ENCODE data around the gene EHMT1.

EHMT1 gene

DNA sequence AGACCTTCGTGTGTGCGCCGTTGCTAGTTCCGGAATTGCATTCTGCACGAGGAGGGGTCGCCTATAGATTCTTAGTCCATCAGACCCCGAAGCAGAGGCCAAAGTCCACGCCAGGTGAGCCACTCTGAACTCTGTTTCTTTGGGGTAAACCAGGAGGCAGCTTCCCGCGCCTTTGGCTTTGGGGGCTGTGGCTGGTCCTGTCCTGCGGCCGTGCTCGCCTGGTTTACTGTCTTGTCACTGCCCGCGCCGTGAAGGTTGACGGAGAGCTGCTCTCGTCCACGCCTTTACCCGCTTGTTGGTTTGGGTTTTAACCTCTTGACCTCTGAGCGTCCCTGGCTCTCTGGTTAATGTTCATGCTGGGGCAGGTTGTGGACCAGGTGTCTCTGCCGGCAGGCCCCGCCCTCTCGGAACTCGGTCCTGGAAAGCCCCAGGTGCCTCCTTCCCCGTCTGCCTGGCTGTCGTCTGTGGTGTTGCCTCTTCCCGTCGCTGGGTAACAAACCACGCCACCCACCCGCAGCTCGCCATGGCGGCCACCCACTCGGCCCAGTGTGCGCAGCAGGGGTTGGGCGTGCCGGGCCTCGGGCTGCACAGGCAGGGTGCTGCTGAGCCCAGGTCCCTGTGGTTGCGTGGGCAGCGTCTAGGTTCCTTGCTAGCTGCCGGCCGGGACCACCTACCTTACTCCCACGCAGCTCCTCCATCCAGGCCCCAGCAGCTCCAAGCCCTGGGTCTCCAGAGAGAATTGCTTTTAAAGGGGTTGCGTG lies 214.2 kb downstream of the EHMT1 start:
- no peaks in the 10 kb centered on the region for H3K9me3 ChIP-seq (ENCODE audit: control insufficient read depth, insufficient read depth, low read length)
- no peaks in the 10 kb centered on the region for H3K27me3 ChIP-seq (ENCODE audit: control insufficient read depth, insufficient read depth, low read length)
- no peak overlapping the region for H3K4me3 ChIP-seq (ENCODE audit: low read depth, low read length)
- H3K4me1 ChIP-seq (ENCODE audit: control insufficient read depth, insufficient read depth, low read length), result no peaks in the 10 kb centered on the region
- peaks cover 43% of the 10 kb centered on the region for H3K36me3 ChIP-seq (ENCODE audit: control insufficient read depth, insufficient read depth, low read length)
- H3K9ac ChIP-seq (ENCODE audit: low read depth, low read length), result no peak overlapping the region

GRCh38 chr9:137833721-137834613 lies 215.2 kb downstream of the EHMT1 start:
- Histone ChIP-seq H3K9me3 (ENCODE audit: control insufficient read depth, insufficient read depth, low read length) (no peaks in the 10 kb centered on the region), H3K4me1 (ENCODE audit: control insufficient read depth, insufficient read depth, low read length) (no peaks in the 10 kb centered on the region), H3K4me3 (ENCODE audit: low read depth, low read length) (no peak overlapping the region), H3K36me3 (ENCODE audit: control insufficient read depth, insufficient read depth, low read length) (peaks cover 41% of the 10 kb centered on the region), H3K27me3 (ENCODE audit: control insufficient read depth, insufficient read depth, low read length) (no peaks in the 10 kb centered on the region), H3K9ac (ENCODE audit: low read depth, low read length) (no peak overlapping the region)

DNA sequence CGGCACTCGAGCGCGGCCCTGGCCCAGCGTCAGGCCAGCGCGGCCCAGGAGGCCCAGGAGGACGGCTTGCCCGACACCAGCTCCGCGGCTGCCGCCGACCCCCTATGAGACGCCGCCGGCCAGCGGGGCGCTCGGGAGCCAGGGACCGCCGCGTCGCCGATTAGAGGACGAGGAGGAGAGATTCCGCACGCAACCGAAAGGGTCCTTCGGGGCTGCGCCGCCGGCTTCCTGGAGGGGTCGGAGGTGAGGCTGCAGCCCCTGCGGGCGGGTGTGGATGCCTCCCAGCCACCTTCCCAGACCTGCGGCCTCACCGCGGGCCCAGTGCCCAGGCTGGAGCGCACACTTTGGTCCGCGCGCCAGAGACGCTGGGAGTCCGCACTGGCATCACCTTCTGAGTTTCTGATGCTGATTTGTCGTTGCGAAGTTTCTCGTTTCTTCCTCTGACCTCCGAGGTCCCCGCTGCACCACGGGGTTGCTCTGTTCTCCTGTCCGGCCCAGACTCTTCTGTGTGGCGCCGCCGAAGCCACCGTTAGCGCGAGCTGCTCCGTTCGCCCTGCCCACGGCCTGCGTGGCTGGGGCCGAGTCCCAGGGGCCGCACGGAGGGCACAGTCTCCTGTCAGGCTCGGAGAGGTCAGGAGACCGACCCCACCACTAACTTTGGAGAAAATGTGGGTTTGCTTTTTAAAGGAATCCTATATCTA lies 216.2 kb downstream of the EHMT1 start:
- H3K9ac ChIP-seq (ENCODE audit: low read depth, low read length), result no peak overlapping the region
- no peak overlapping the region for H3K4me3 ChIP-seq (ENCODE audit: low read depth, low read length)
- H3K9me3 ChIP-seq (ENCODE audit: control insufficient read depth, insufficient read depth, low read length), result no peaks in the 10 kb centered on the region
- peaks cover 37% of the 10 kb centered on the region for H3K36me3 ChIP-seq (ENCODE audit: control insufficient read depth, insufficient read depth, low read length)
- H3K4me1 ChIP-seq (ENCODE audit: control insufficient read depth, insufficient read depth, low read length), result no peaks in the 10 kb centered on the region
- H3K27me3 ChIP-seq (ENCODE audit: control insufficient read depth, insufficient read depth, low read length), result no peaks in the 10 kb centered on the region

DNA sequence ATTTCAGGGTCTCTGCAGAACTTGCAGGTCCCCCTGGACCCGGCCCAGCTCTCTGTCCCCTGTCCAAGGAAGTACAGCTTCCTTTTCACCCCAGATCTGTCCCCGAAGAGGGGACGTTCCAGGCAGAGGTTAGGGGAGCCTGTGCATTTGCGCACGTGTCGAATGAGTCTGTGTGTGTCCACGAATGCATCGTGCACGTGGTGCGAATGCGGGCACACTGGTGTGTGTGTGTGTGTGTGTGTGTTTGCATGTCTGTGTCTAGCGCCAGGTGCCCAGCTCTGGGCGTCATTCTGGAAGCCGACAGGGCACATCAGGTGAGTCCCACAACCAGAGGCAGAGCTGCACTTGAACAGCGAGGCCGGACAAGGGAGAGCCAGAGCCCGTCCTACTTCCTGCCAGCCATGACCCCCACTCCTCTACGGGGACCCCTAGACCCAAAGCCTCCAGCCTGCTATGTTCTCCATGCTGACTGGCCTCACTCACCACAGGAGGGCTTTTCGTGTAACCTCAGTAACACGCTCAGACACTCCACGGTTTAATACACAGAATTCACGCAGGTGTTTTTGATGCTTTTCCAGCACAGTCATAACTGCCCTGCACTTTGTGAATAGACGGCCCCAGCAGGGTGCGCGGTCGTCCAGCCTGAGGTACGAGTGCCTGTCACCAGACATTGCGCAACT lies 217.5 kb downstream of the EHMT1 start:
- Histone ChIP-seq H3K4me3 (ENCODE audit: low read depth, low read length) (no peak overlapping the region), H3K9ac (ENCODE audit: low read depth, low read length) (no peak overlapping the region), H3K4me1 (ENCODE audit: control insufficient read depth, insufficient read depth, low read length) (no peaks in the 10 kb centered on the region), H3K9me3 (ENCODE audit: control insufficient read depth, insufficient read depth, low read length) (no peaks in the 10 kb centered on the region), H3K27me3 (ENCODE audit: control insufficient read depth, insufficient read depth, low read length) (no peaks in the 10 kb centered on the region), H3K36me3 (ENCODE audit: control insufficient read depth, insufficient read depth, low read length) (peaks cover 32% of the 10 kb centered on the region)

DNA sequence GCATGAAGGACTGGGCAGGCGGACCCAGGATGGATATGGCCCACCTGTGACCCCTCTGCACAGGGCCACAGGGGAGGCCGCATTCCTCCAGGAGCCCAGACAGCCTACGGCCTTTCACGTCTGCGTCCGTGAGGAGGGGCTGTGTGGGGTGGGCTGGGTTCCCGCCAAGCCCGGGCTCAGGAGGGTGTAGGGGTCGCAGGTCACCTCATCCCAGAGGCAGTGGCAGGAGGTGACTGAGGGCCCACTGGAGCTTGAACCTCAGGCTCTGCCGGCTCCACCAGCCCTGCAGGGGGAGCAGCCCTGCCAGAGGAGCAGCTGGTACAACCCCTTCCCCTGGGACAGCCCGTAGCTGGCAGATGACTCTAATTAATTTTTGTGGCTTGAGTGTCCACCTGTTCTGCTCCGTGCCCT lies 218.0 kb downstream of the EHMT1 start:
- H3K4me1 ChIP-seq (ENCODE audit: control insufficient read depth, insufficient read depth, low read length), result no peaks in the 10 kb centered on the region
- no peaks in the 10 kb centered on the region for H3K9me3 ChIP-seq (ENCODE audit: control insufficient read depth, insufficient read depth, low read length)
- H3K4me3 ChIP-seq (ENCODE audit: low read depth, low read length), result no peak overlapping the region
- no peaks in the 10 kb centered on the region for H3K27me3 ChIP-seq (ENCODE audit: control insufficient read depth, insufficient read depth, low read length)
- H3K36me3 ChIP-seq (ENCODE audit: control insufficient read depth, insufficient read depth, low read length), result peaks cover 32% of the 10 kb centered on the region
- no peak overlapping the region for H3K9ac ChIP-seq (ENCODE audit: low read depth, low read length)

GRCh38 chr9:137837345-137838278 lies 218.8 kb downstream of the EHMT1 start:
- Histone ChIP-seq H3K4me1 (ENCODE audit: control insufficient read depth, insufficient read depth, low read length) (no peaks in the 10 kb centered on the region), H3K9ac (ENCODE audit: low read depth, low read length) (no peak overlapping the region), H3K4me3 (ENCODE audit: low read depth, low read length) (no peak overlapping the region), H3K36me3 (ENCODE audit: control insufficient read depth, insufficient read depth, low read length) (peaks cover 32% of the 10 kb centered on the region), H3K9me3 (ENCODE audit: control insufficient read depth, insufficient read depth, low read length) (no peaks in the 10 kb centered on the region), H3K27me3 (ENCODE audit: control insufficient read depth, insufficient read depth, low read length) (no peaks in the 10 kb centered on the region)

- no peaks in the 10 kb centered on the region for H3K9me3 ChIP-seq (ENCODE audit: control insufficient read depth, insufficient read depth, low read length)
- H3K9ac ChIP-seq (ENCODE audit: low read depth, low read length), result no peak overlapping the region
- no peak overlapping the region for H3K4me3 ChIP-seq (ENCODE audit: low read depth, low read length)
- no peaks in the 10 kb centered on the region for H3K4me1 ChIP-seq (ENCODE audit: control insufficient read depth, insufficient read depth, low read length)
- peaks cover 27% of the 10 kb centered on the region for H3K36me3 ChIP-seq (ENCODE audit: control insufficient read depth, insufficient read depth, low read length)
- no peaks in the 10 kb centered on the region for H3K27me3 ChIP-seq (ENCODE audit: control insufficient read depth, insufficient read depth, low read length)
Measured at GRCh38 chr9:137838576-137838975, 219.8 kb downstream of the EHMT1 start.

DNA sequence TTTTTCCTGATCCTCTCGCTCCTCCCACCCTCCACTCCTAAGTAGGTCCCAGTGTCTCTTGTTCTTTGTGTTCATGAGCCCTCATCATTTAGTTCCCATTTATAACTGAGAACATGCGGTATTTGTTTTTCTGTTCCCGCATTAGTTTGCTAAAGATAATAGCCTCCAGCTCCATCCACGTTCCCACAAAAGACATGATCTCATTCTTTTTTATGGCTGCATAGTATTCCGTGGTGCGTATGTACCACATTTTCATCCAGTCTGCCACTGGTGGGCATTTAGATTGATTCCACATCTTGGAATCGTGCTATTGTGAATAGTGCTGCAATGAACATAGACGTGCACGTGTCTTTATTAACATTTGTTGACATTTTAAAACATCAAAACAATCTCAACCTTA lies 224.6 kb downstream of the EHMT1 start:
- H3K9ac ChIP-seq (ENCODE audit: low read depth, low read length), result no peak overlapping the region
- H3K9me3 ChIP-seq (ENCODE audit: control insufficient read depth, insufficient read depth, low read length), result no peaks in the 10 kb centered on the region
- no peaks in the 10 kb centered on the region for H3K27me3 ChIP-seq (ENCODE audit: control insufficient read depth, insufficient read depth, low read length)
- no peaks in the 10 kb centered on the region for H3K4me1 ChIP-seq (ENCODE audit: control insufficient read depth, insufficient read depth, low read length)
- H3K4me3 ChIP-seq (ENCODE audit: low read depth, low read length), result no peak overlapping the region
- no peaks in the 10 kb centered on the region for H3K36me3 ChIP-seq (ENCODE audit: control insufficient read depth, insufficient read depth, low read length)

DNA sequence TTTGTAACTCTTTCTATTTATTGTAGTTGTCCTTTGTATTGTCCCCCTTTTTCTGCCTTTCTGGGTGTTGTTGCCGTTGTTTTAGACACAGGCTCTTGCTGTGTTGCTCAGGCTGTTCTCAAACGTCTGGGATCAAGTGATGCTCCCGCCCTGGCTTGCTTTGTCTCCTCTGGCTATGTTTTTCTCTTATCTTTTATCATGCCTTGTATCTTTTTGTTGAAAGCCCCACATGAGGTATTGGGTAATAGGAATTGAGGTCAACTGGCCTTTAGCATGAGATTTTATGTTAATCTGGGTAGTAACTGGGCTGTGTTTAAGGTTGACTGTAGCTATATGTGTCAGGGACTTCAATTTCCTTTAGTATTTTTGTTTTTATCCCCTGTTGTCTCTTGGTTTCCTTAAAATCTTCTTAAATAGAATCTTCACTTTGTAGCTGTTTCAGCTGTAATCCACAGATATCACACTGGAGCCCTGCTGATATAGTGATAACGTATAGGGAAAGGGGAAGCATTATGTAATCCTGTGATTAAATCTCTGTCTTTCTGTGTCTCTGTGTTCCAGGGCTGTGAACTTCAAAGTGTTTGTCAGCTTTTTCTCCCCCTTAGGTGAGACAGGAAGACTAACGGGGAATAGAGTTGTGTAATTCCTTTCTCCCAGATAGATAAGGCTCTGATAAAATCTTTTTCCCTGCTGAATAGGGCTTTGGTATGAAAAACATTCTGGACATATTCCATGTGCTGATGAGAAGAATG lies 232.9 kb downstream of the EHMT1 start:
- Histone ChIP-seq H3K4me1 (ENCODE audit: control insufficient read depth, insufficient read depth, low read length) (no peaks in the 10 kb centered on the region), H3K9ac (ENCODE audit: low read depth, low read length) (no peak overlapping the region), H3K27me3 (ENCODE audit: control insufficient read depth, insufficient read depth, low read length) (no peaks in the 10 kb centered on the region), H3K4me3 (ENCODE audit: low read depth, low read length) (no peak overlapping the region), H3K36me3 (ENCODE audit: control insufficient read depth, insufficient read depth, low read length) (no peaks in the 10 kb centered on the region), H3K9me3 (ENCODE audit: control insufficient read depth, insufficient read depth, low read length) (no peaks in the 10 kb centered on the region)

- no peaks in the 10 kb centered on the region for H3K36me3 ChIP-seq (ENCODE audit: control insufficient read depth, insufficient read depth, low read length)
Measured at GRCh38 chr9:137853392-137853995, 234.7 kb downstream of the EHMT1 start.

More at GRCh38 chr9:137853392-137853995, 234.7 kb downstream of the EHMT1 start:
- Histone ChIP-seq H3K9ac (ENCODE audit: low read depth, low read length) (no peak overlapping the region), H3K4me3 (ENCODE audit: low read depth, low read length) (no peak overlapping the region), H3K27me3 (ENCODE audit: control insufficient read depth, insufficient read depth, low read length) (no peaks in the 10 kb centered on the region), H3K9me3 (ENCODE audit: control insufficient read depth, insufficient read depth, low read length) (no peaks in the 10 kb centered on the region), H3K4me1 (ENCODE audit: control insufficient read depth, insufficient read depth, low read length) (no peaks in the 10 kb centered on the region)

All from iPS-15b (cell line).